Sigmoid colon (tissue), 4 donors: ENCODE results near the gene SERINC5.

Experiments
- CTCF ChIP-seq, 4 experiments: fragments of 450-650 bp in 3 of 4; fragments of 200-600 bp in 1 of 4; IDR thresholded peaks; one replicate each; pipeline ENCODE4 v1.5.1; 2016 to 2019; ENCODE audit warnings: antibody characterized with exemption in 4 of 4, mild to moderate bottlenecking in 3 of 4, moderate library complexity in 2 of 4
- EP300 ChIP-seq, 4 donors: sonication (generic); formaldehyde crosslinking; IDR thresholded peaks; one replicate each; pipeline ENCODE4 v1.6.1; 2017; ENCODE audit warnings: antibody characterized with exemption in 4 of 4
- POLR2A ChIP-seq, 2 donors: fragments of 450-650 bp; IDR thresholded peaks; one replicate each; pipeline ENCODE4 v1.6.1; 2016; ENCODE audit warnings: antibody characterized with exemption in 2 of 2, mild to moderate bottlenecking in 2 of 2, moderate library complexity in 2 of 2

- TF ChIP-seq CTCF (IDR thresholded peaks at IDR 0.05) (no peak), EP300 (IDR thresholded peaks at IDR 0.05) (no peak), POLR2A (IDR thresholded peaks at IDR 0.05) (no peak)
These were observed 176.9 kb downstream of the SERINC5 start for GRCh38 chr5:80078921-80079320.
